ENCODE data around the gene CDPF1. TPM values are rescaled to one million over a fixed set of nuclear protein-coding genes. Genes with fewer than 3 reads are reported as not detected.

The CDPF1 gene
- total and polyA plus RNA-seq, 4 donors, result 8.9 to 17.2 (median 12.4) TPM

DNA sequence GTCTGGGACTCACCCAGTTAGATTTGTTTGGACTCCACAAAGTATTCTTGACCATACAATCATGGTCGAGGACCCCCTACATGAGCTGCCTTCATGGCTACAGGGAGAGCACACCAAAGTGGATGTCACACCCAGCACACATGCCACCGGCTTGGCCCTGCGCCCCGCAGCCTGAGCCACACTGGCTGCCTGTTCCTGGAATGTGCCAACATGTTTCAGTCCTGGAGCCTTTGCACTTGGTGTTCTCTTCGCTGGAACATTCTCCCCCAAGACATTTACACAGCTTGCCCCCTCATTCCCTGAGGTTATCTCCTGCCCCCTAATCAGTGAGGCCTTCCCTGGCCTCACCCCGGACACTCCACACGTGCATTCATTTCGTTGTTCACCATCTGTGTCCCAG lies 53.8 kb downstream of the CDPF1 start:
- H3K4me3 ChIP-seq, result no peak overlapping the region

DNA sequence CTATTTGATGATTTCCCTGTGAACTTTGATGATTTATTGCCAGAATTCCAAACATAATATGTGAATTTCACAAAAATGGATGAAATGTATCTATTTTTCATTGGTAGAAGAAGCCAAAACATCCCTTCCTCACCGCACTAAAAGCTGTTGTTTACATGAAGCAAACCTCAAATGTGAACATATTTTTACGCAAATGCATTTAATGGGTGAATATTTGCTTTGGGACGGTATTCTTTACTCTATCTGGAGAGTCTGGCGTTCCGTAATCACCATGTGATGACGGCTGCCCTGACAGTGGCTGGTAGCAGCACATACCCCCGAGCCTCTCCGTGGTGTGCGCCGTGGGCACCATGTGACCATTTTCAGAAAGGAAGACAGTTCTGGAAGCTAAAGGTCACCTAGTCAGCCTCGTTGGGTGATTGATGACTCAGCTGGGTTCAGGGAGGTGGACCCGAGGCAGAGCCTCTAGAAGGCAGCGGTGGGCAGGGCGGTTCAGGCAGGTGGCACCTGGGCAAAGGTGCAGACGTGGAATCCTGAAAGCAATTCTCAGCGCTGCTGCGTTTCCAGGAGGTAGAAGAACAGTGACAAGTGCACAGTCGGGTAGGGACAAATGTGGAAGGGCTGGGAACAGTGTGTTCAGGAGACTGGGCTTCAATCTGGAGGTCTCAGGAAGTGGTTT lies 54.5 kb downstream of the CDPF1 start:
- TF ChIP-seq, protein P1, sequence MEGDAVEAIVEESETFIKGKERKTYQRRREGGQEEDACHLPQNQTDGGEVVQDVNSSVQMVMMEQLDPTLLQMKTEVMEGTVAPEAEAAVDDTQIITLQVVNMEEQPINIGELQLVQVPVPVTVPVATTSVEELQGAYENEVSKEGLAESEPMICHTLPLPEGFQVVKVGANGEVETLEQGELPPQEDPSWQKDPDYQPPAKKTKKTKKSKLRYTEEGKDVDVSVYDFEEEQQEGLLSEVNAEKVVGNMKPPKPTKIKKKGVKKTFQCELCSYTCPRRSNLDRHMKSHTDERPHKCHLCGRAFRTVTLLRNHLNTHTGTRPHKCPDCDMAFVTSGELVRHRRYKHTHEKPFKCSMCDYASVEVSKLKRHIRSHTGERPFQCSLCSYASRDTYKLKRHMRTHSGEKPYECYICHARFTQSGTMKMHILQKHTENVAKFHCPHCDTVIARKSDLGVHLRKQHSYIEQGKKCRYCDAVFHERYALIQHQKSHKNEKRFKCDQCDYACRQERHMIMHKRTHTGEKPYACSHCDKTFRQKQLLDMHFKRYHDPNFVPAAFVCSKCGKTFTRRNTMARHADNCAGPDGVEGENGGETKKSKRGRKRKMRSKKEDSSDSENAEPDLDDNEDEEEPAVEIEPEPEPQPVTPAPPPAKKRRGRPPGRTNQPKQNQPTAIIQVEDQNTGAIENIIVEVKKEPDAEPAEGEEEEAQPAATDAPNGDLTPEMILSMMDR (IDR thresholded peaks at IDR 0.05; ENCODE audit: control extremely low read depth, extremely low read depth), result no peak
- DNase-seq (no peak), ATAC-seq (ENCODE audit: insufficient read depth, low FRiP score) (no peak)
- H3K27me3 ChIP-seq (ENCODE audit: control insufficient read depth in 3 of 3, insufficient read depth in 3 of 3, low read length in 2 of 3), result no peaks in the 10 kb centered on the region
- peaks cover 0 to 5% (median 0%) of the 10 kb centered on the region in 5 donors for H3K4me1 ChIP-seq (ENCODE audit: control insufficient read depth in 5 of 5, insufficient read depth in 5 of 5, low read length in 5 of 5)
- peak overlapping the region in 1 of 2 donors; percentile 72 for H3K27ac ChIP-seq (ENCODE audit: low read depth in 1 of 2, low read length in 1 of 2)
- peaks cover 5 to 15% (median 6%) of the 10 kb centered on the region in 4 donors for H3K36me3 ChIP-seq (ENCODE audit: control insufficient read depth in 4 of 4, insufficient read depth in 4 of 4, low read length in 4 of 4)
- no peak overlapping the region for H3K4me3 ChIP-seq
- no peak overlapping the region for H3K9ac ChIP-seq (ENCODE audit: insufficient read depth in 1 of 2, low read length in 2 of 2)
- 88 to 89% methylated on average over 18 of the region's 18 CpGs for WGBS, 2 donors
- H3K9me3 ChIP-seq (ENCODE audit: control insufficient read depth in 4 of 4, insufficient read depth in 3 of 4, low read length in 3 of 4), result no peaks in the 10 kb centered on the region

More for the DNA sequence above, 53.8 kb downstream of the CDPF1 start:
- ATAC-seq (ENCODE audit: insufficient read depth, low FRiP score) (no peak), DNase-seq (no peak)
- Histone ChIP-seq H3K9me3 (ENCODE audit: control insufficient read depth in 4 of 4, insufficient read depth in 3 of 4, low read length in 3 of 4) (no peaks in the 10 kb centered on the region), H3K9ac (ENCODE audit: insufficient read depth in 1 of 2, low read length in 2 of 2) (no peak overlapping the region), H3K27me3 (ENCODE audit: control insufficient read depth in 3 of 3, insufficient read depth in 3 of 3, low read length in 2 of 3) (no peaks in the 10 kb centered on the region), H3K4me1 (ENCODE audit: control insufficient read depth in 5 of 5, insufficient read depth in 5 of 5, low read length in 5 of 5) (peaks cover 0 to 5% (median 0%) of the 10 kb centered on the region in 5 donors), H3K36me3 (ENCODE audit: control insufficient read depth in 4 of 4, insufficient read depth in 4 of 4, low read length in 4 of 4) (peaks cover 5 to 15% (median 7%) of the 10 kb centered on the region in 4 donors), H3K27ac (ENCODE audit: low read depth in 1 of 2, low read length in 1 of 2) (peak overlapping the region in 1 of 2 donors; percentile 90)
- WGBS, 2 donors, result 91% methylated on average over 8 of the region's 8 CpGs
- TF ChIP-seq, protein P1 (IDR thresholded peaks at IDR 0.05; ENCODE audit: control extremely low read depth, extremely low read depth), result no peak

Other genes with a start within 250 kb of the CDPF1 start
- gene PPARA, start 99.8 kb downstream of the CDPF1 start, total RNA-seq, result 10 to 100 TPM; 17.0 to 18.1 TPM
- 1 to 10 TPM; 4.4 to 5.0 TPM for gene PPARA, start 99.8 kb downstream of the CDPF1 start, polyA plus RNA-seq
- under 1 TPM; 0.03 to 0.06 TPM for gene PKDREJ, start 13.1 kb upstream of the CDPF1 start, total RNA-seq
- gene PKDREJ, start 13.1 kb upstream of the CDPF1 start, polyA plus RNA-seq, result under 1 TPM; 0.02 TPM
- gene TTC38, start 17.7 kb upstream of the CDPF1 start, total RNA-seq, result 10 to 100 TPM; 32.2 to 33.9 TPM
- 10 to 100 TPM; 14.8 to 24.9 TPM for gene TTC38, start 17.7 kb upstream of the CDPF1 start, polyA plus RNA-seq
- gene GTSE1, start 46.6 kb upstream of the CDPF1 start, total RNA-seq, result 1 to 10 TPM; 1.0 to 2.3 TPM
- gene GTSE1, start 46.6 kb upstream of the CDPF1 start, polyA plus RNA-seq, result 1 to 10 TPM; 1.2 to 1.3 TPM
- gene TRMU, start 85.4 kb upstream of the CDPF1 start, total RNA-seq, result 10 to 100 TPM; 39.2 to 42.3 TPM
- 10 to 100 TPM; 24.1 to 28.7 TPM for gene TRMU, start 85.4 kb upstream of the CDPF1 start, polyA plus RNA-seq